Measurements from ENCODE around the gene SSR2. TPM values are rescaled to one million over a fixed set of nuclear protein-coding genes. Genes with fewer than 3 reads are reported as not detected.
"Not testable (repeated sequence)": the region's sequence is repeated elsewhere in the genome, so short reads cannot be mapped to it uniquely, and the experiment has no call there.

SSR2 gene
- total RNA-seq, 1 donor from 2014 or later = 450 TPM

DNA sequence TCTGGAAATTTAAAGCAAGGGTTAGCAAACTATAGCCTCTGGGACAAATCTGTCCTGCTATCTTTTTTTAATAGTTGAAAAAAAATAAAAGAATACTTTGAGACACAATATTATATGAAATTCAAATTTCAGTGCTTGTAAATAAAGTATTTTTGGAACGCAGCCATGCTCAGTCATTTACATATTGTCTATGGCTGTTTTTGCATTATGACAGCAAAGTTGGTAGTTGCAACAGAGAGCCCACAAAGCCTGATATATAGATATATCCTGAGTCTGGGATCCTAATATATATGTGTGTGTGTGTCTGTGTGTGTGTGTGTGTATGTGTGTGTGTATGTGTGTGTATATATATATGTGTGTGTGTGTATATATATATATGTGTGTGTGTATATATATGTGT is 20.8 kb downstream of the SSR2 start:
- TF ChIP-seq, protein P1, sequence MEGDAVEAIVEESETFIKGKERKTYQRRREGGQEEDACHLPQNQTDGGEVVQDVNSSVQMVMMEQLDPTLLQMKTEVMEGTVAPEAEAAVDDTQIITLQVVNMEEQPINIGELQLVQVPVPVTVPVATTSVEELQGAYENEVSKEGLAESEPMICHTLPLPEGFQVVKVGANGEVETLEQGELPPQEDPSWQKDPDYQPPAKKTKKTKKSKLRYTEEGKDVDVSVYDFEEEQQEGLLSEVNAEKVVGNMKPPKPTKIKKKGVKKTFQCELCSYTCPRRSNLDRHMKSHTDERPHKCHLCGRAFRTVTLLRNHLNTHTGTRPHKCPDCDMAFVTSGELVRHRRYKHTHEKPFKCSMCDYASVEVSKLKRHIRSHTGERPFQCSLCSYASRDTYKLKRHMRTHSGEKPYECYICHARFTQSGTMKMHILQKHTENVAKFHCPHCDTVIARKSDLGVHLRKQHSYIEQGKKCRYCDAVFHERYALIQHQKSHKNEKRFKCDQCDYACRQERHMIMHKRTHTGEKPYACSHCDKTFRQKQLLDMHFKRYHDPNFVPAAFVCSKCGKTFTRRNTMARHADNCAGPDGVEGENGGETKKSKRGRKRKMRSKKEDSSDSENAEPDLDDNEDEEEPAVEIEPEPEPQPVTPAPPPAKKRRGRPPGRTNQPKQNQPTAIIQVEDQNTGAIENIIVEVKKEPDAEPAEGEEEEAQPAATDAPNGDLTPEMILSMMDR (conservative IDR thresholded peaks at IDR 0.05; ENCODE audit: low read depth, low read length) = no peak
- no peak overlapping the region for H3K4me3 ChIP-seq (ENCODE audit: low read depth, low read length)
- DNase-seq (ENCODE audit: low read depth) = no peak

DNA sequence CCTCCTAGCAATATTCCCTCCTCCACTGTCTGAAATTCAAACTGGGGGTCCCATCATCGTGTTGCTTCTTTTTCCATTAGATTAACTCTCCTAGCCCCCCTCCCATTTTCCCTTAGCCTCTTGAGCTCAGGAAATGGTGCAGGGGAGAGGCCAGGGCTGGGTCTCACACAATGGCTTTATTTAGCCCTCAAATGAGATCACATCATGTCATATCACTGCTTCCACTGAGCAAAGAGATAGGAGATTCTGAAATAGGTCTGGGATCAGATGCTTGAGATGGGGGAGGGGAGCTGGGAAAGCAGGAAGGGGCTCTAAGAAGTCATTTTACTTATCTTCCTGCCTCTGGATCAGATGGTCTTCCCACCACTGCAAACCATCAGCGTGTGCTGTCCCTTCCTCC is 24.6 kb downstream of the SSR2 start:
- TF ChIP-seq, protein P1 (conservative IDR thresholded peaks at IDR 0.05; ENCODE audit: low read depth, low read length) = no peak
- no peak overlapping the region for H3K4me3 ChIP-seq (ENCODE audit: low read depth, low read length)
- DNase-seq (ENCODE audit: low read depth) = no peak

DNA sequence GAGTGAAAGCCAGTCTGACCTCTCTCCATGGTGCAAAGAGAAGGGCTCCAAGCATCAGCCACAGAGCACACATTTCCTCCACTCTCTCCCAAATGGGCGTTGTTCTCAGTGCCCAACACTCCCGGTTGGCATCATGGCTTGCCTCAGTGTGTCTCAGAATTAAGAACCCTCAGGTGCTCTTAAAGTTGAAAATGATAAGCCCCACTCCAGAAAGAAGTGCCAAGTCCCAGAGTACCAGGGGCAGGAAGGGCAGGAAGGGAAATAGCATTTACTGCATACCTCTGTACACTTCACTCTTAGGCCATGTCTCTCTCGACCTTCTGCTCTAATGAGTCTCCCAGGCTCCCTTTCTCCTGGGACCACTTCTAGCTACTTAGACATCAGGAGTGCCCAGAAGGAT is 27.2 kb downstream of the SSR2 start:
- no peak overlapping the region for H3K4me3 ChIP-seq (ENCODE audit: low read depth, low read length)
- no peak for DNase-seq (ENCODE audit: low read depth)
- TF ChIP-seq, protein P1 (conservative IDR thresholded peaks at IDR 0.05; ENCODE audit: low read depth, low read length) = no peak

DNA sequence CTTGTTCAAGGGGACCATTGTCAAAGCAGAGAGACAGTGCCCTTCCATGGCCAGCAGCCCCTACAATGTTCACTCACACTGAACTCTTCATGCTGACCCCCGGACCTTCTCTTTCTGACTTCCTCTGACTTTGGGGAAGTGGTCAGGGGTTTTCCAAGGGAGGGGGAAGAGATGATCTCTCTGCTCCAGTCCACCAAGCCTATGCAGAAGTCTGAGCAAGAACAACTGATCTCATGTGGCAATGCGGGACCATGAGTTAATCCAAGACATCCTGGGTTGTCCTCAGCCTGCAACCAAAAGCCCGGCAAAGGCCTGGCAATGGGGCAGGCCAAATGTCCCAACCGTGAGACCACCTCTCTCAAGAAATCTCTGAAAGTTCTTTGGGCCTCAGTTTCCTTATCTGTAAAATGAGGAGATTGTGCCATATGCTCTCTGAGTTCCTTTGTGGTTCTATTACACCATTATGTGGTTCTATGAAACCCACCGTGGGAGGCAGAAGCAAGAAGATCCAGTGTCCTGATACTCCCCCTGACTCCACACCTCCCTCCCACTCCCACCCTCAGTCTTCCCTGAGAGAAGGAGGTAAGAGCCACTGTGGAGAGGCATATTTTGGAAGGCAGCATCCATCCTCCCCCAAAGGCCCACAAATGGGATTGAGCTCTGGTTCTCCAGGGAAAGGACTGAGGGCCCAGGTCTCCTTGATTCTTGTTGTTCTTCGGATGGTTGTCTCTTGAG is 30.6 kb downstream of the SSR2 start:
- no peak overlapping the region for H3K4me3 ChIP-seq (ENCODE audit: low read depth, low read length)
- TF ChIP-seq, protein P1 (conservative IDR thresholded peaks at IDR 0.05; ENCODE audit: low read depth, low read length) = no peak
- no peak for DNase-seq (ENCODE audit: low read depth)

DNA sequence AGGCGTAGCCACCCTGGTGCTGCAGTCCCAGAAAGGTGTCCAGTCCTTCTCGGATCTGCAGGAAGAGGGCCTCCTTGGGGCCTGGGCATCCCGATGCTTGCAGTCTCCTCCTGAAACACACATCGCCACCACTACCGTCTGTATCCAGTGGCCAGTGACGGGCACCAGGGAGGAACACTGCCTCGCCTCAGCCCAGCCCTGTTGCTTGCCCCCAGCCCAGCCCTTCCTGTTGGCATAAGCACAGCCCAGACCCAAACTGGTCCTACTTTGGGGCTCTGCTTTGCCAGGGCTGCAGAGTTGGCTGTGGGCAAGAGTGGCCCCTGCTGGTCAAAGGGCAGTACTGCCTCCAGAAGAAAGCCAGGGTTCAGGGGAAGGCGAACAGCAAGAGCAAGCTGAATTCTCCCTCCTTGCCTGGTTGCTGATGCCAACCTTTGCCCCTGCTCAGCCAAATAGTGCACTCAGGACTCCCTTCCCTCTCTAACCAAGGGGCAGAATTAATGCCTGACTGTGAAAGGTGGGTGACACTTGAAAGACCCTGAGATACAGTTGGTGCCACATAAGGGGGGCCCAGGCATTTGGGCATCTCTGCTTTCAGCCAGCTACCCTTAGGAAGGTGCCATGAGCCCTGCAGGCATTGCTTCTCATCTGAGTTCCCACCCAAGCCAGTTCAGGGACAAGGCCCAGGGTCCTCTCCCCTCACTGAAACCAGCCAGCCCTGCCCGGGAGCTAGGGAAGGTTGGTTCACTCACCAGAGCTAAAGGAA is 31.3 kb downstream of the SSR2 start:
- no peak for DNase-seq (ENCODE audit: low read depth)
- no peak overlapping the region for H3K4me3 ChIP-seq (ENCODE audit: low read depth, low read length)
- TF ChIP-seq, protein P1 (conservative IDR thresholded peaks at IDR 0.05; ENCODE audit: low read depth, low read length) = peak; percentile 98

DNA sequence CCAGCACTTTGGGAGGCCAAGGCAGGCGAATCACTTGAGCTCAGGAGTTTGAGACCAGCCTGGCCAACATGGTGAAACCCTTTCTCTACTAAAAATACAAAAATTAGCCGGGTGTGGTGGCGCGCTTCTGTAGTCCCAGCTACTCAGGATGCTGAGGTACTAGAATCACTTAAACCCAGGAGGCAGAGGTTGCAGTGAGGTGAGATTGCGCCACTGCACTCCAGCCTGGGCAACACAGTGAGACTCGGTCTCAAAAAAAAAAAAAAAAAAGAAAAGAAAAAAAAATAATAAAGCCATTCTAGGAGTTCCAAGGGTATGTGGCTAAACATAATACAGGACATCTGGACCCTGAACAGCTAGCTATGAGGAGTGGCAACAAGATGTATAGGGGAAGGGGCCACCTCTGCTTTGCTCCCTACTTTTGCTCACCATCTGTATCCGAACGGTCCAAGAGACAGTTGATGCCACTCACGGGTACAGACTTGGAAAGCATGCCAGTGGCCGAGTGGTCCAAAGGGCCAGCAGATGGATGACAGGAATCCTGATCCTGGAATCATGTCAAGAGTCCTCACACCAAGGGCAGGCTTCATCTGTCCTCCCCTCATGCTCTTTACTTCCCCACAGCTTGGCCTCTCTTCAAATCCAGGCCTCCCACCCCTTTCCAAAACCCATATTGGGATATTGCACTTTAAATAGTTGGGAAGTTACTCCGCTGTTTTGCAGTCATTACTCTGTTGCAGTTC is 35.7 kb downstream of the SSR2 start:
- H3K4me3 ChIP-seq (ENCODE audit: low read depth, low read length); DNase-seq (ENCODE audit: low read depth): not testable (repeated sequence)

DNA sequence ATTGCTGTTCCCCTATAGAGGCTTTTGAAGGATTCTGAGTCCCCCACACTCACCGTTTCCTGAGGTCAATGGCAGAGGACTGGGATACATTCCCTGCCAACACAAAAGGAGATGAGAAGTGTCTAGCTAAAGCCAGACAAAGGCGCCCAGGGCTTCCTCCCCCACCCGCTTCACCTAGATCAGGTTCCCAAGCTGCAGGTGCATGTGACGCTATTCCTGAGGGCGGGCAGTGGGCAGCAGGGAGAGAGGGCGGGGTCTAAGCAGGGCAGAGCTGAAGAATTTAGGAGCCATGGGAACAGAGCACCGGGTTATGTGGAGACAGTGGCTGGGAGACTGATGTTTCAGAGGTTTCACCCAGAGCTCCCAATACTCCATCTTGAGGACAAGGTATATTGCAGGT is 36.4 kb downstream of the SSR2 start:
- TF ChIP-seq, protein P1 (conservative IDR thresholded peaks at IDR 0.05; ENCODE audit: low read depth, low read length) = no peak
- DNase-seq (ENCODE audit: low read depth) = no peak
- no peak overlapping the region for H3K4me3 ChIP-seq (ENCODE audit: low read depth, low read length)

Measured in epithelial cell of proximal tubule (primary cell).